MM.1S (cell line): ENCODE results near the gene MILR1.

Source experiments
- DNase-seq: peaks from one replicate; pipeline ENCODE4 v3.0.0-alpha.2; 2015
- H2AFZ ChIP-seq: fragments of 300-600 bp; sonication (generic); 2 replicates; pipeline ENCODE4 v1.6.0; 2016; ENCODE audit warnings: antibody characterized with exemption, low read length
- H3F3A ChIP-seq: fragments of 300-600 bp; sonication (generic); 2 replicates; pipeline ENCODE4 v1.6.1; 2016; ENCODE audit warnings: mild to moderate bottlenecking, antibody characterized with exemption, low read length, moderate library complexity, mixed read lengths; ENCODE audit not compliant: insufficient read depth
- H3K27ac ChIP-seq: fragments of 300-600 bp; sonication (generic); 2 replicates; pipeline ENCODE4 v1.5.1; 2016; ENCODE audit warnings: mild to moderate bottlenecking, low read length
- H3K27me3 ChIP-seq: fragments of 300-600 bp; sonication (generic); replicated peaks from 2 replicates; pipeline ENCODE4 v1.6.0; 2016; ENCODE audit warnings: low read length; ENCODE audit not compliant: insufficient read depth
- H3K36me3 ChIP-seq: fragments of 300-600 bp; sonication (generic); replicated peaks from 2 replicates; pipeline ENCODE4 v1.6.1; 2016; ENCODE audit warnings: mild to moderate bottlenecking, low read length, mixed read lengths; ENCODE audit not compliant: insufficient read depth
- H3K4me1 ChIP-seq: fragments of 300-600 bp; sonication (generic); 2 replicates; pipeline ENCODE4 v1.6.1; 2016; ENCODE audit warnings: low read length, mixed read lengths
- H3K4me2 ChIP-seq: fragments of 300-600 bp; sonication (generic); 2 replicates; pipeline ENCODE4 v1.6.0; 2016; ENCODE audit warnings: low read depth, low read length
- H3K4me3 ChIP-seq: fragments of 300-600 bp; sonication (generic); 2 replicates; pipeline ENCODE4 v1.5.1; 2016; ENCODE audit warnings: low read length, mixed read lengths
- H3K79me2 ChIP-seq: fragments of 300-600 bp; sonication (generic); 2 replicates; pipeline ENCODE4 v1.6.1; 2016; ENCODE audit warnings: mixed run types, low read length, mixed read lengths
- H3K9ac ChIP-seq: fragments of 300-600 bp; sonication (generic); 2 replicates; pipeline ENCODE4 v1.6.1; 2016; ENCODE audit warnings: low read length, mixed read lengths
- H3K9me2 ChIP-seq: fragments of 300-600 bp; sonication (generic); replicated peaks from 2 replicates; pipeline ENCODE4 v1.6.1; 2016; ENCODE audit warnings: mild to moderate bottlenecking, low read length, mixed read lengths; ENCODE audit not compliant: insufficient read depth
- H3K9me3 ChIP-seq: fragments of 300-600 bp; sonication (generic); replicated peaks from 2 replicates; pipeline ENCODE4 v1.6.1; 2016; ENCODE audit warnings: mild to moderate bottlenecking, low read length, mixed read lengths; ENCODE audit not compliant: insufficient read depth
- H4K20me1 ChIP-seq: fragments of 300-600 bp; sonication (generic); 2 replicates; pipeline ENCODE4 v1.6.1; 2016; ENCODE audit warnings: mild to moderate bottlenecking, low read length, moderate library complexity, mixed read lengths; ENCODE audit not compliant: insufficient read depth
- CTCF ChIP-seq: fragments of 300-600 bp; sonication (generic); IDR thresholded peaks from 2 replicates; pipeline ENCODE4 v1.5.1; 2016; ENCODE audit warnings: antibody characterized with exemption, low read length, mixed read lengths
- EZH2 ChIP-seq: fragments of 300-600 bp; sonication (generic); optimal IDR thresholded peaks from 2 replicates; pipeline ENCODE3; 2017; ENCODE audit warnings: low read depth, mild to moderate bottlenecking, antibody characterized with exemption, low read length, mixed read lengths
- EZH2phosphoT487 ChIP-seq: fragments of 300-600 bp; sonication (generic); IDR thresholded peaks from 2 replicates; pipeline ENCODE4 v1.6.1; 2018; ENCODE audit warnings: antibody characterized with exemption, low read length

The MILR1 gene

GRCh38 chr17:64505340-64506200, 56.7 kb downstream of the MILR1 start:
- Histone ChIP-seq H3K9me3 (no peaks in the 10 kb centered on the region), H3K27me3 (no peaks in the 10 kb centered on the region), H3K9ac (peak overlapping the region; percentile 99), H3K9me2 (no peaks in the 10 kb centered on the region), H4K20me1 (peaks cover 41% of the 10 kb centered on the region), H2AFZ (no peak overlapping the region), H3K4me2 (peak overlapping the region; percentile 88), H3K4me1 (peaks cover 38% of the 10 kb centered on the region), H3F3A (peaks cover 48% of the 10 kb centered on the region), H3K79me2 (peaks cover 89% of the 10 kb centered on the region), H3K4me3 (peak overlapping the region; percentile 98), H3K27ac (peak overlapping the region; percentile 96), H3K36me3 (peaks cover 46% of the 10 kb centered on the region)
- no peak for TF ChIP-seq CTCF
- TF ChIP-seq EZH2phosphoT487: no peak
- no peak for TF ChIP-seq EZH2
- DNase-seq: peak; percentile 83

GRCh38 chr17:64506201-64506575, 57.3 kb downstream of the MILR1 start, which contains the start of gene DDX5:
TSS of gene DDX5 (minus strand) at chr17:64506289. CDS start at chr17:64506119, 170 bp downstream.
- peaks cover 40% of the 10 kb centered on the region for H3K36me3 ChIP-seq
- H3F3A ChIP-seq: peaks cover 41% of the 10 kb centered on the region
- H3K9me2 ChIP-seq: no peaks in the 10 kb centered on the region
- H3K27ac ChIP-seq: peak within 1 kb of the TSS; percentile 96
- peaks cover 83% of the 10 kb centered on the region for H3K79me2 ChIP-seq
- no peaks in the 10 kb centered on the region for H3K9me3 ChIP-seq
- peak within 1 kb of the TSS; percentile 94 for H2AFZ ChIP-seq
- H3K27me3 ChIP-seq: no peaks in the 10 kb centered on the region
- H3K4me3 ChIP-seq: peak within 1 kb of the TSS; percentile 98
- H4K20me1 ChIP-seq: peaks cover 40% of the 10 kb centered on the region
- peak within 1 kb of the TSS; percentile 99 for H3K9ac ChIP-seq
- H3K4me2 ChIP-seq: peak within 1 kb of the TSS; percentile 88
- DNase-seq: peak; percentile 98
- H3K4me1 ChIP-seq: peaks cover 35% of the 10 kb centered on the region
- TF ChIP-seq EZH2: no peak
- TF ChIP-seq CTCF: no peak
- no peak for TF ChIP-seq EZH2phosphoT487

GRCh38 chr17:64506576-64507412, 57.9 kb downstream of the MILR1 start, which contains the start of gene CEP95:
TSS of gene CEP95 (plus strand) at chr17:64506977. CDS start at chr17:64507098, 121 bp downstream.
- peak; percentile 93 for DNase-seq
- Histone ChIP-seq H3K79me2 (peaks cover 77% of the 10 kb centered on the region), H3K9me2 (no peaks in the 10 kb centered on the region), H3K27me3 (no peaks in the 10 kb centered on the region), H3K36me3 (peaks cover 34% of the 10 kb centered on the region), H4K20me1 (peaks cover 34% of the 10 kb centered on the region), H3K4me3 (peak within 1 kb of the TSS; percentile 98), H3K4me2 (peak within 1 kb of the TSS; percentile 73), H3K4me1 (peaks cover 29% of the 10 kb centered on the region), H3K27ac (peak within 1 kb of the TSS; percentile 96), H3F3A (peaks cover 35% of the 10 kb centered on the region), H2AFZ (peak within 1 kb of the TSS; percentile 94), H3K9me3 (no peaks in the 10 kb centered on the region), H3K9ac (peak within 1 kb of the TSS; percentile 99)
- TF ChIP-seq EZH2phosphoT487: no peak
- no peak for TF ChIP-seq CTCF
- TF ChIP-seq EZH2: no peak
